ENCODE measurements around the gene TTLL6.

GRCh38 chr17:48830840-48831548 lies 14.0 kb upstream of the TTLL6 start, which contains the start of gene CALCOCO2:
- peak; percentile 46 for TF ChIP-seq CTCF (IDR thresholded peaks at IDR 0.05; ENCODE audit: poor library complexity, severe bottlenecking)
- no peak for TF ChIP-seq EZH2 (IDR thresholded peaks at IDR 0.05; ENCODE audit: borderline replicate concordance, insufficient read depth, low read length, poor library complexity, severe bottlenecking)
- TF ChIP-seq POLR2AphosphoS5 (IDR thresholded peaks at IDR 0.05), result peak; percentile 26
- TF ChIP-seq EP300 (conservative IDR thresholded peaks at IDR 0.05; ENCODE audit: poor library complexity, severe bottlenecking), result no peak
- no peak for TF ChIP-seq SMC3 (conservative IDR thresholded peaks at IDR 0.05; ENCODE audit: poor library complexity)
- no peak for TF ChIP-seq REST (IDR thresholded peaks at IDR 0.05; ENCODE audit: borderline replicate concordance)
- TF ChIP-seq TAF1 (IDR thresholded peaks at IDR 0.05; ENCODE audit: low read depth), result no peak
- no peak for TF ChIP-seq RAD21 (conservative IDR thresholded peaks at IDR 0.05)
- TF ChIP-seq MXI1 (conservative IDR thresholded peaks at IDR 0.05; ENCODE audit: poor library complexity, severe bottlenecking), result peak; percentile 24
